Measurements from ENCODE around the gene EIF6.

DNA sequence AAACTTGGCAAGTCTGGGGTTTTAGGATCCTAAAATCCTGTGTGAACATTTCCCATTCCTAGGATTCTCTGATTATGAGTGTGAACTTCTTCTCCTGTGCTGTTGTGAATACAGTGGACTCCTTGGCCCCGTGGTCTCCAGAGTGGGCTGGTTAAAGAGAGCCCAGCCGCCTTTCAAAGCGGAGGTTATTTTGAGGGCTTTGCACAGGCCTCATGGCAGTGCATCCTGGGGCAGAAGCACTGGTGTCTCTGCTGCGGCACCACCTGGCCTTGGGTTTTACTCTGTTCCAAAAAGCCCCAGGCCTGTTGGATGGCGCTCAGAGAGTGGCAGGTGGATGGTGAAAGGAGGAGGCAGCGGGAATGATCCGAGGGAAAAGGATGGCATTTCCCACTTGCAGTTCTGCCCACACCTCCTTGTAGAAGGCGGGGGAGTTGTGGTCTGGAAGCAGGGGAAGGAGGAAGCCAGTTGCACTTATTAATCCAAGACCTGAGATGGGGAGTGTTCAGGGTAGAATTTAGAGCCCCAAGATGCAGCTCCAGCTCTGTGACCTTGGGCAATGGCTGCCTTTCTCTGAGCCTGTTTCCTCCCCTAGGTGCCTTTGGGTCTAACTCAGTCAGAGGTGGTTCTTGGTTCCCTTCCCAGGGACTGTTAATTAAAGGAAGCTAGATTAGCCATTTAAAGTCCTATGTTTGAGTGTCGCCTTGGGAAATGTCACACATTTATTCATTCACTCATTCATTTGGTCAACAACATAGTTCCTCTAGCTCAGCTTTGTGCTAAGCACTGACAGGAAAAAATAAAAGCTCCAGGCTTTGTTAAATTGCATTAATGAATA, 35.7 kb downstream of the EIF6 start:
- TF ChIP-seq CTCF (IDR thresholded peaks at IDR 0.05; ENCODE audit: extremely low read depth in 1 of 2, insufficient read depth in 1 of 2, low read depth in 1 of 2, low read length in 2 of 2) (no peak), POLR2AphosphoS5 (IDR thresholded peaks at IDR 0.05; ENCODE audit: insufficient read depth, low read depth, low read length) (no peak), POLR2A (IDR thresholded peaks at IDR 0.05; ENCODE audit: low read depth, low read length) (no peak)

All from endothelial cell of umbilical vein (primary cell).